Left kidney (tissue), 2 donors: ENCODE results near the gene TRIM25. TPM values are rescaled to one million over a fixed set of nuclear protein-coding genes. Genes with fewer than 3 reads are reported as not detected.

Source experiments
- DNase-seq: peaks from one replicate; pipeline ENCODE4 v3.0.0-alpha.2; 2013
- polyA plus RNA-seq: library from polyadenylated mRNA; unstranded; fragments of 120-200 nt; gene quantifications from one replicate; pipeline ENCODE4 v1.2.1, GENCODE V29; 2013; ENCODE audit not compliant: insufficient read length

TRIM25 gene
- polyA plus RNA-seq, 1 donor = 41.6 TPM

GRCh38 chr17:56867948-56868376, 45.9 kb downstream of the TRIM25 start:
- DNase-seq = no peak

GRCh38 chr17:56866496-56866895, 47.4 kb downstream of the TRIM25 start:
- DNase-seq = no peak

DNA sequence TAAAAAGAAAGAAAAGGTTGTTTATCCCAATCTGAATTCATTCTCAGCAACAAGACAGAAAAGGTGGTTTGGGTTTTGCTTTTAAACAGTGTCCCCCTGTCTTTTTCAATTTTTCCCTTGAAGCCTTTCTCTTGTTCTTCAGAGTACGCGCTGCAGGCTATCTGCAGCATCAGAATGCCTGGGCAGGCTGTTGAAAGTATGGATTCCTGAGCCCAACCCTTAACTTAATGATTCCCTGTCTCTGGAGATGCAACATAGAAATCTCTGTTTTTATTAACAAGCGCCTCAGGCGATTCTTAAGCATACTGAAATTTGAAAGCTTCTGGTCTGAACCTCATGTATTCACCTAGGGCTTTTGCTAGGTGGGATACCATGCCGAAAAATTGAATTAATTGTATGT, 47.8 kb downstream of the TRIM25 start:
- no peak for DNase-seq

- no peak for DNase-seq
Observed at GRCh38 chr17:56863974-56864373, 49.9 kb downstream of the TRIM25 start.

GRCh38 chr17:56861899-56862298, 52.0 kb downstream of the TRIM25 start:
- DNase-seq = no peak

GRCh38 chr17:56851008-56851407, 62.8 kb downstream of the TRIM25 start:
- DNase-seq = no peak

GRCh38 chr17:56850591-56850990, 63.3 kb downstream of the TRIM25 start:
- no peak for DNase-seq

DNA sequence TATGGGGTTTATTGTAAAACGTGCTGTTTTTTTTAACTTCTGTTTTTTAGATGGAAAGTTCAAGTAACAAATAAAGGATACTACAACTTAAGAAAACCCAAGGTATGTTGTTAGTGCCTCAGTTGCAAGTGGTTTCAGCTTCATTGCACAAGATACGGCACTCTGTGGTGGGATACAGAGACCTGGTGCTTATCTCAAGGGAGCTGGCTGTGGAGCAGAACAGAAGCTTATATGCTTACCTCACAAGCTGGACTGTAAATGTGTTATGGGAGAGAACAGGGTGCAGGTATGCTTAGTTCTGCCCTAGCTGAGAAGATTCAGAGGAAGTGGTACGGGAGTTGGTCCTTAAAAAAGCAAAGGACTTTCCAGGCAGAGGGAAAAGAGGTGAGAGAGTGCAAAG, 64.7 kb downstream of the TRIM25 start:
- DNase-seq = no peak

DNA sequence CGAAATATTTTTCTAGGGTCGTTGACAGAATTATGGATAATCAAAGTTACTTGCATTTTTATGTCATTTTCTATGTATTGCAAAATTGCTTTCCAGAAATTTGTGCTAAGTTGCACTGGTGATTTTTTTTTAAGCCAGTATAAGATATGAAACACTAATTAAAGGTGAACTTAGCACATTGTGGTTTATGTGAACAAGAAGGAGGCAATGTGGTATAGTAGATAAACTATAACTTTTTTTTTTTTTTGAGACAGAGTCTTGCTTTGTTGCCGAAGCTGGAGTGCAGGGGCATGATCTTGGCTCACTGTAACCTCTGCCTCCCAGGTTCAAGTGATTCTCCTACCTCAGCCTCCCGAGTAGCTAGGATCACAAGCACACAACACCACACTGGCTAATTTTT, 66.7 kb downstream of the TRIM25 start:
- no peak for DNase-seq

DNA sequence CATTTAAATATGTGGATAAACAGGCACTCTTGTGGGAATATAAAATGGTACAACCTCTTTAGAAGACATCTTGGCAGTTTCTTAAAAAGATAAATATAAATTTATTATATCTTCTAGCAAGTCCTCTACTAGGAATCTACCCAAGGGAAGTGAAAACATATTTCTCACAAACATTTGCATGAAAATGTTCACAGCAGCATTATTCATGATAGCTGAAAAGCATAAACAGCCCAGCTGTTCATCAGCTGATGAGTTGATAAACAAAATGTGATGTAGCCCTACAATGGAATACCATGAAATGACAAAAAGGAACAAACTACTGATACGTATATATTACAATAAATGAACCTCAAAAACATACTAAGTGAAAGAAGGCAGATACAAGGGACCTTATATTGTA, 67.9 kb downstream of the TRIM25 start:
- no peak for DNase-seq

GRCh38 chr17:56842577-56842976, 71.3 kb downstream of the TRIM25 start:
- no peak for DNase-seq

- DNase-seq = no peak
Observed at GRCh38 chr17:56838687-56839086, 75.2 kb downstream of the TRIM25 start.

Other genes starting within 250 kb of the TRIM25 start
- 1.6 TPM for gene C17orf67, start 80.1 kb downstream of the TRIM25 start, polyA plus RNA-seq
- gene DGKE, start 79.9 kb downstream of the TRIM25 start, polyA plus RNA-seq = 8.3 TPM
- gene COIL, start 47.0 kb upstream of the TRIM25 start, polyA plus RNA-seq = 33.2 TPM
- 100 TPM for gene SCPEP1, start 64.1 kb upstream of the TRIM25 start, polyA plus RNA-seq
- 36.4 TPM for gene AKAP1, start 171.2 kb upstream of the TRIM25 start, polyA plus RNA-seq